ENCODE results near the gene NELL1. TPM values are rescaled to one million over a fixed set of nuclear protein-coding genes. Genes with fewer than 3 reads are reported as not detected.

NELL1 gene
- total RNA-seq, 4 donors from 2014 or later, result not detected

DNA sequence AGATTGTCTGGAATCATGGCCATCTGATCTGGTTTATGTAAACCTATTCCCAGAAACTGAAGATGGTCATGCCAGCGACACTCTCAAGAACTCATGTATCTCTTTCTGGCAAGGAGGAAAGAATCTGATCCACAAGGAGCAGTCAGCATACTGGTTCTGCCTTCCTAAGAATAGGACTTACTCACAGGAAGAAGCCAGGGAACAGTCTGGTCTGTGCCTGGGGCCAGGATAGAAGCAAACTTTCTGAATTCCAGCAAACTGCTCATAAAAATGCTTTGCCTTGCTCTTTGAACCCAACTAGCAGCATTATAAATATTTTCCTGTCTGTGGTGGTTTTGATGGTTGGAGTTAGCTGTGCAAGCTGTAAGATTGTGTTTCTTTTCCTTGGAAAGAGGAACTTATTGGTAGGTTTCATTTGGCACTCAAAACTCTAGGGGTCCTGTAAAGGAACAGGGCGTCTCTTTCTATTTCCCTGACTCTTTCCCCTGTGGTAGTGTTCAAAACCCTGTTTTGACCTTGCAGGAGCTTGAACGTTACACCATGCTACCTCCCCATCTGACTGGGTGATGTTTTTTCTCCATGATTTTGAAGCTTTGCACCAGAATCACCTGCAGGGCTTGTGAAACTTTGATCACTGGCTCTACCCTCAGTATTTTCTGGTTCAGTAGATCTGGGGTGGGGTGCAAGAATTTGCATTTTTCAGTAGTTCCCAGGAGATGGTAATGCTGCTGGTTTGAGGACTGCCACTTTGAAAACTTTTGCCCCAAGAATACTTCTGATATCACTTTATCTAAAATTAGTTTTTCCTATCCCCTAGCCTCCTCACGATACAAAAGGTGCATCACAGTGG, 895.7 kb downstream of the NELL1 start:
- Histone ChIP-seq H3K27me3 (no peaks in the 10 kb centered on the region), H3K4me1 (no peaks in the 10 kb centered on the region), H3K36me3 (no peaks in the 10 kb centered on the region), H3K27ac (no peak overlapping the region), H3K9me3 (no peaks in the 10 kb centered on the region), H3K4me3 (no peak overlapping the region)
- no peak for TF ChIP-seq POLR2A (IDR thresholded peaks at IDR 0.05)
- TF ChIP-seq CTCF (IDR thresholded peaks at IDR 0.05 in 4 of 5, conservative IDR thresholded peaks at IDR 0.05 in 1 of 5), result no peak
- DNase-seq (no peak), ATAC-seq (peak in 1 of 2 donors; percentile 83)
- intact Hi-C loops (cut with DNase I; ENCODE audit: low total_unique reads) (no loop called here), in situ Hi-C loops (cut with MboI; ENCODE audit: low sequenced_read_pairs in 4 of 4) (no loop called here)

GRCh38 chr11:21566521-21567117, 897.2 kb downstream of the NELL1 start:
- intact Hi-C loops (cut with DNase I; ENCODE audit: low total_unique reads), result no loop called here
- ATAC-seq (no peak), DNase-seq (no peak)
- H3K36me3 ChIP-seq, result no peaks in the 10 kb centered on the region
- no peaks in the 10 kb centered on the region for H3K27me3 ChIP-seq
- no peaks in the 10 kb centered on the region for H3K9me3 ChIP-seq
- TF ChIP-seq CTCF (IDR thresholded peaks at IDR 0.05 in 4 of 5, conservative IDR thresholded peaks at IDR 0.05 in 1 of 5) (no peak), POLR2A (IDR thresholded peaks at IDR 0.05) (no peak)
- H3K27ac ChIP-seq, result no peak overlapping the region
- no peaks in the 10 kb centered on the region for H3K4me1 ChIP-seq
- in situ Hi-C loops (cut with MboI; ENCODE audit: low sequenced_read_pairs in 4 of 4), result no loop called here
- no peak overlapping the region for H3K4me3 ChIP-seq

DNA sequence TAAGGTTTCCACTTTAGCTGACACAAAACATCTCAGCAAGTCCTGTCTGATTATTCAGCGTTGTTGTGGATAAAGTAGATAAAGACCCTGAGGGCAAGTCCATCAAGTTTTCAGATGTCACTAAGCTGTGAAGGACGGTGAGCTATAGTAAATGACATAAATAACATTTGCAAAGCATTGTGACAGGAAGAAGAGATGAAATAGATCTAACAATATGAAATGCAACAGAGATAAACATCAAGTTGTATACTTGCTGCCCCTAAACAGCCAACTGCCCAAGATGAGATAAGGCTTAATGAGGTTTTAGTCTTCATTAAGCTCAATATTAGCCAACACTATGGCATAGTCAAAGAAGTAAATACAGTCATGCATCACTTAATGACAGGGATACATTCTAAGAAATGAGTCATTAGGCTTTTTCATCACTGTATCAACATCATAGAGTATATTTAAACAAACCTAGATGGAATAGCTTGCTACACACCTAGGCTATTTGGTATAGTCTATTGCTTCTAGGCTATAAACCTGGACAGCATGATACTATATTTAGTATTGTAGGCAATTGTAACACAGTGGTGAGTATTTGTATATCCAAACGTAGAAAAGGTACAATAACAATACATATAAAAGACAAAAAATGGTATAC, 898.4 kb downstream of the NELL1 start:
- intact Hi-C loops (cut with DNase I; ENCODE audit: low total_unique reads) (no loop called here), in situ Hi-C loops (cut with MboI; ENCODE audit: low sequenced_read_pairs in 4 of 4) (no loop called here)
- Histone ChIP-seq H3K36me3 (no peaks in the 10 kb centered on the region), H3K27ac (no peak overlapping the region), H3K9me3 (no peaks in the 10 kb centered on the region), H3K4me1 (no peaks in the 10 kb centered on the region), H3K4me3 (no peak overlapping the region), H3K27me3 (no peaks in the 10 kb centered on the region)
- TF ChIP-seq POLR2A (IDR thresholded peaks at IDR 0.05), result no peak
- TF ChIP-seq CTCF (IDR thresholded peaks at IDR 0.05 in 4 of 5, conservative IDR thresholded peaks at IDR 0.05 in 1 of 5), result no peak
- DNase-seq, result no peak
- no peak for ATAC-seq

DNA sequence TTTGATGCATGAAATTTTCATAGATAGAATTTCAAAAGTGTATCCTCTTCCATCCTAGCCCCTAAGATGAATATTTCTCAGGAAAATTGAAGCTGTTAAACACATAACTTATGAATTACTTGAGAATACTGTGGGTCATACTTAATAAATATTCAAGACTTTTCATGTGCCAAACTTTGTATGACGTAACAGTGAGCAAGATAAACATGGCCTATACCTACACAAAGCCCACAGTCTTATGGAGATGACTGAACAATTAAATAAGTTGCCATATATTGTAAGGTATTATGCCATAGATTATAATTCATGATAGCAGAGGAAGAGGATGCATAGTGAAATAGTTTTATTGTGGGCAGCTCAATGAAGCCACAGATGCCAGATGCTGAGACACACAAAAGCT, 902.8 kb downstream of the NELL1 start:
- Histone ChIP-seq H3K27me3 (no peaks in the 10 kb centered on the region), H3K9me3 (no peaks in the 10 kb centered on the region), H3K27ac (no peak overlapping the region), H3K4me1 (no peaks in the 10 kb centered on the region), H3K4me3 (no peak overlapping the region), H3K36me3 (no peaks in the 10 kb centered on the region)
- DNase-seq (no peak), ATAC-seq (no peak)
- TF ChIP-seq POLR2A (IDR thresholded peaks at IDR 0.05), result no peak
- no peak for TF ChIP-seq CTCF (IDR thresholded peaks at IDR 0.05 in 4 of 5, conservative IDR thresholded peaks at IDR 0.05 in 1 of 5)
- intact Hi-C loops (cut with DNase I; ENCODE audit: low total_unique reads) (no loop called here), in situ Hi-C loops (cut with MboI; ENCODE audit: low sequenced_read_pairs in 4 of 4) (no loop called here)
